Measurements from ENCODE around the gene MYDGF.

MYDGF gene

GRCh38 chr19:4641132-4641531, 29.0 kb downstream of the MYDGF start:
- DNase-seq (ENCODE audit: low spot score), result no peak

- no peak for DNase-seq (ENCODE audit: low spot score)
Measured at GRCh38 chr19:4640247-4641000, 29.7 kb downstream of the MYDGF start.

- no peak for DNase-seq (ENCODE audit: low spot score)
Measured at GRCh38 chr19:4639531-4640246, 30.5 kb downstream of the MYDGF start.

- peak; percentile 82 for DNase-seq (ENCODE audit: low spot score)
Measured at GRCh38 chr19:4638828-4639530, 31.2 kb downstream of the MYDGF start, which contains the start of gene TNFAIP8L1. Gene TNFAIP8L1, plus strand, starts transcription at chr19:4639516. Its CDS starts 12,354 bp downstream, at chr19:4651870.

- DNase-seq (ENCODE audit: low spot score), result no peak
Measured at GRCh38 chr19:4638317-4638716, 31.8 kb downstream of the MYDGF start.

- no peak for DNase-seq (ENCODE audit: low spot score)
Measured at GRCh38 chr19:4636761-4637160, 33.4 kb downstream of the MYDGF start.

- no peak for DNase-seq (ENCODE audit: low spot score)
Measured at GRCh38 chr19:4636151-4636717, 33.9 kb downstream of the MYDGF start.

GRCh38 chr19:4635754-4636116, 34.4 kb downstream of the MYDGF start:
- DNase-seq (ENCODE audit: low spot score), result no peak

GRCh38 chr19:4633140-4633967, 36.8 kb downstream of the MYDGF start:
- peak; percentile 82 for DNase-seq (ENCODE audit: low spot score)

GRCh38 chr19:4624733-4625362, 45.3 kb downstream of the MYDGF start:
- no peak for DNase-seq (ENCODE audit: low spot score)

- no peak for DNase-seq (ENCODE audit: low spot score)
Measured at GRCh38 chr19:4624301-4624700, 45.8 kb downstream of the MYDGF start.

- DNase-seq (ENCODE audit: low spot score), result no peak
Measured at GRCh38 chr19:4622695-4623421, 47.3 kb downstream of the MYDGF start.

- no peak for DNase-seq (ENCODE audit: low spot score)
Measured at GRCh38 chr19:4620675-4621074, 49.5 kb downstream of the MYDGF start.

- DNase-seq (ENCODE audit: low spot score), result no peak
Measured at GRCh38 chr19:4619668-4620294, 50.4 kb downstream of the MYDGF start.

GRCh38 chr19:4618019-4618418, 52.1 kb downstream of the MYDGF start:
- no peak for DNase-seq (ENCODE audit: low spot score)

GRCh38 chr19:4613254-4613751, 56.8 kb downstream of the MYDGF start:
- no peak for DNase-seq (ENCODE audit: low spot score)

GRCh38 chr19:4609878-4610511, 60.1 kb downstream of the MYDGF start:
- DNase-seq (ENCODE audit: low spot score), result peak; percentile 16
